Urinary bladder (tissue), 4 donors: ENCODE data around the gene EMP2. TPM values are rescaled to one million over a fixed set of nuclear protein-coding genes. Genes with fewer than 3 reads are reported as not detected.

Experiments
- DNase-seq: peaks from one replicate; pipeline ENCODE4 v3.0.0-alpha.2; 2015; ENCODE audit errors: extremely low spot score
- H3K27ac ChIP-seq: one replicate; pipeline ENCODE4 v1.5.1; 2013; ENCODE audit warnings: low read depth, mild to moderate bottlenecking, moderate library complexity
- H3K36me3 ChIP-seq: one replicate; pipeline ENCODE4 v1.6.1; 2013; ENCODE audit warnings: mild to moderate bottlenecking, moderate library complexity; ENCODE audit not compliant: insufficient read depth
- H3K4me1 ChIP-seq: one replicate; pipeline ENCODE4 v1.6.1; 2013; ENCODE audit warnings: mild to moderate bottlenecking, moderate library complexity; ENCODE audit not compliant: insufficient read depth
- H3K4me3 ChIP-seq: one replicate; pipeline ENCODE4 v1.5.1; 2013; ENCODE audit warnings: low read depth, low read length
- WGBS: extraction: QIAGEN DNeasy Blood & Tissue Kit; methylation state at CpG from one replicate; pipeline ENCODE4 v1.1.7; 2013; 5-methylcytosine and 5-hydroxymethylcytosine counted together
- polyA plus RNA-seq: library from polyadenylated mRNA; stranded (reverse); fragments of 200-250 nt; gene quantifications from one replicate; pipeline ENCODE4 v1.2.3, GENCODE V29; 2013
- total RNA-seq: library from RNA; depleted of rRNA; stranded (reverse); fragments of >200 nt; gene quantifications from one replicate; pipeline ENCODE4 v1.2.3, GENCODE V29; 2014
- donor health status: healthy with polysubstance abuse.
- donor health status: healthy.

EMP2 gene
- total and polyA plus RNA-seq, 2 donors: 41.7 to 47.3 TPM

- Histone ChIP-seq H3K27ac (no peak overlapping the region), H3K4me1 (no peaks in the 10 kb centered on the region), H3K4me3 (no peak overlapping the region), H3K36me3 (no peaks in the 10 kb centered on the region)
- no peak for DNase-seq
- WGBS: 42% methylated on average over 13 of the region's 13 CpGs
Measured at GRCh38 chr16:10601444-10602408, 21.3 kb upstream of the EMP2 start.

- DNase-seq: no peak
- H3K4me1 ChIP-seq: no peaks in the 10 kb centered on the region
- H3K4me3 ChIP-seq: no peak overlapping the region
- no peaks in the 10 kb centered on the region for H3K36me3 ChIP-seq
- no peak overlapping the region for H3K27ac ChIP-seq
- WGBS: 66% methylated on average over 12 of the region's 12 CpGs
Measured at GRCh38 chr16:10600782-10601443, 20.5 kb upstream of the EMP2 start.

GRCh38 chr16:10599626-10600025 is 19.2 kb upstream of the EMP2 start:
- 92% methylated on average over 7 of the region's 7 CpGs for WGBS
- Histone ChIP-seq H3K36me3 (no peaks in the 10 kb centered on the region), H3K27ac (no peak overlapping the region)

GRCh38 chr16:10598157-10598556 is 17.8 kb upstream of the EMP2 start:
- Histone ChIP-seq H3K4me1 (no peaks in the 10 kb centered on the region), H3K27ac (no peak overlapping the region), H3K36me3 (no peaks in the 10 kb centered on the region), H3K4me3 (no peak overlapping the region)
- no peak for DNase-seq
- 59% methylated on average over 11 of the region's 11 CpGs for WGBS

More at GRCh38 chr16:10599626-10600025, 19.2 kb upstream of the EMP2 start:
- no peak for DNase-seq
- Histone ChIP-seq H3K4me1 (no peaks in the 10 kb centered on the region), H3K4me3 (no peak overlapping the region)

DNA sequence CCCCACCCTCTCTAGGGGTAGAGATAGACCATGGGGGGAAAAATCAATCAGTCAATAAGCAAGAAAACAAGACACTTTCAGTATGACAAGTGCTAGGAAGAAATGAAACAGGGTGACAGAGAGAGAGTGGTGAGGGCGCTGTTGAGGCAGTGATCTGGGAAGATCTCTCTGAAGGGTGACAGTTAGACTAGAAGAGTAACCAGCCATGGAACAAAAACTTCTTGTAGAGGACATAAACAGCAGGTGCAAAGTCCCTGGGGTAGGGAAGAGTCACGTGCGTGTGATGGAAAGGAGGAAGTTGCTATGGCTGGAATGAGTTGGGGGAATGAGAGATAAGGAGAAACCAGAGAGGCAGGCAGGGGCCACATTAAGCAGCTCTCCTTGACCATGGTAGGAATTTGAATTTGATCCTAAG is 16.8 kb upstream of the EMP2 start:
- Histone ChIP-seq H3K4me1 (no peaks in the 10 kb centered on the region), H3K4me3 (no peak overlapping the region), H3K27ac (no peak overlapping the region), H3K36me3 (no peaks in the 10 kb centered on the region)
- 66% methylated on average over 3 of the region's 3 CpGs for WGBS
- DNase-seq: no peak

- no peak overlapping the region for H3K4me3 ChIP-seq
- no peak for DNase-seq
- no peaks in the 10 kb centered on the region for H3K4me1 ChIP-seq
- 73% methylated on average over 9 of the region's 9 CpGs for WGBS
- H3K36me3 ChIP-seq: no peaks in the 10 kb centered on the region
- H3K27ac ChIP-seq: no peak overlapping the region
Measured at GRCh38 chr16:10594312-10594950, 14.0 kb upstream of the EMP2 start.

DNA sequence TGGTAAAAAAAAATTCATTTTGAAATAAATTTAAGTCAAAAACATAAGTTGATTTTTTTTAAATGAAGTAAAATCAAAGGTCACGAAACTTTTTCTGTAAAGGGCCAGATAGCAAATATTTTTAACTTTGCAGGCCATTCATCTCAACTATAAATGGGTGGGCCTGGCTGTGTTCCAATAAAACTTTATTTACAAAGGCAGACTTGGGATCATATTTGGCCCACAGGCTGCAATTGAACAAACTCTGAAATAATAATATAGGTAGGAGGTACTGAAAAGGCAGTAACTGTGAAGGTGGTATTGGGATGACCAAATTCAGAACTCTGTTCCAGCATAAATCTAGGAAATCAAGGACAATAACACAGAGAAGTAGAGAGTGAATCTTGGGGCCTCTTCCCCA is 12.2 kb upstream of the EMP2 start:
- no peaks in the 10 kb centered on the region for H3K4me1 ChIP-seq
- 88% methylated on average over 1 of the region's 1 CpG for WGBS
- H3K4me3 ChIP-seq: no peak overlapping the region
- no peaks in the 10 kb centered on the region for H3K36me3 ChIP-seq
- no peak for DNase-seq
- no peak overlapping the region for H3K27ac ChIP-seq

GRCh38 chr16:10590342-10590741 is 9.9 kb upstream of the EMP2 start:
- 78% methylated on average over 4 of the region's 4 CpGs for WGBS
- Histone ChIP-seq H3K4me1 (no peaks in the 10 kb centered on the region), H3K27ac (no peak overlapping the region), H3K4me3 (no peak overlapping the region), H3K36me3 (no peaks in the 10 kb centered on the region)
- no peak for DNase-seq

DNA sequence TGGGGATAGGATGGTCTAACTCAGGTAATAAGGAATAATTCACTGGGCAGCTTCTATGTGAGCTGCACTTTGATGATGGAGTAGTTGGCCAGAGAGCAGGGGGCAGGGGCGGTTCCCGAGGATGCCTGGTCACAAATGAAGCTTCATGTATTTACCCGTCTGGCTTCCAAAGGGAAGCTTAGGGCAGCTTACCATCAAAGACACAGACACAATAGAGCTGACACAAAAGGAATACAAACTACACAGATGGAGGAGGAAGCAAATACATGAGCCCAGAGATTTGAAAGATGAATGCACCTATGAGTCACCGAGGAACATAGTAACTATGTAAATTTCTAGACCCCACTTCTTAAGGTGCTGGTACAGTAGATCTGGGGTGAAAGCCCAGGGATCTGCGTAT is 8.7 kb upstream of the EMP2 start:
- WGBS: 66% methylated on average over 5 of the region's 5 CpGs
- DNase-seq: no peak

GRCh38 chr16:10587622-10588021 is 7.2 kb upstream of the EMP2 start:
- no peaks in the 10 kb centered on the region for H3K4me1 ChIP-seq
- WGBS: 64% methylated on average over 2 of the region's 2 CpGs
- H3K27ac ChIP-seq: no peak overlapping the region
- H3K36me3 ChIP-seq: no peaks in the 10 kb centered on the region
- no peak for DNase-seq
- H3K4me3 ChIP-seq: no peak overlapping the region

More for the DNA sequence above, 8.7 kb upstream of the EMP2 start:
- no peaks in the 10 kb centered on the region for H3K36me3 ChIP-seq
- no peak overlapping the region for H3K27ac ChIP-seq
- no peaks in the 10 kb centered on the region for H3K4me1 ChIP-seq
- no peak overlapping the region for H3K4me3 ChIP-seq

DNA sequence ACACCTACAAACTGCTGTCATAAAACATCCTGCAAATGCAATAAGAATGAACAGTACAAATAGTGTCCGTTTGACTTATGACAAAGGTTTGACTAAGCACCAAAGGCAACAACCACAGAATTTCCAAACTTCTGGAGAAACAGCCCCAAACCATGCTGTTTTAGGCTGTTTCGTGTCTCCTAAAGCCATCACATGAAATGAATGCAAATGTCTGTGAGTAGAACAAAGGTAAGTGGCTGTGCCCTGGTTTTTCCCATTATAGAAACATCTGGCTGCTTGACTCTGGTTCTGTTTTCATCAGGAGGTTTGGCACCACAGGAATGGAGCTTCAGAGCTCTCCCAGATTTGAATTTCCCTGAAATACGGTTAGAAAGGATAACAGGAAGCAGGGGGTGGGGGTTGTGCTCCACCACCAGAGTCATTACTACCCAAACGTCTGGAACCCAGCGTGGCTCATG is 4.6 kb upstream of the EMP2 start:
- no peak overlapping the region for H3K4me3 ChIP-seq
- 48% methylated on average over 5 of the region's 5 CpGs for WGBS
- H3K27ac ChIP-seq: no peak overlapping the region
- no peaks in the 10 kb centered on the region for H3K36me3 ChIP-seq
- DNase-seq: no peak
- no peaks in the 10 kb centered on the region for H3K4me1 ChIP-seq

DNA sequence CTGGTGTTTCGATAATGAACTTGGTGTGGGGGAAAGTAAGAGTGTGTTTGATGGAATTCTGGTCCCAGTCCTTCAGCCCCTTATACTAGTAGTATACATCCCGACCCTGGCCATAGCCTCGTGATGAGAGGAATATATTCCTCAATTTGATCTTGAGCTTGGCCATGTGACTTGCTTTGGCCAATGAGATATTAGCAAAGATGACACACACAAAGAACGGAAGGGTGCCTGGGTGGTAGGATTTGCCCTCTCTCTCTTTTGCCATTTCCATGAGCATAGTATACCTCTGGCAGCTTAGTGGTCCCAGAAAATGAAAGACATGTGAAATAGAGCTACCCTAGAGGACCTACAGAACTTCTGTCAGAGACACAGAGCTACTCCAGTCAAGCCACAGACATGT is 2.9 kb upstream of the EMP2 start:
- H3K27ac ChIP-seq: no peak overlapping the region
- DNase-seq: no peak
- no peaks in the 10 kb centered on the region for H3K36me3 ChIP-seq
- 87% methylated on average over 4 of the region's 4 CpGs for WGBS
- H3K4me1 ChIP-seq: no peaks in the 10 kb centered on the region
- H3K4me3 ChIP-seq: no peak overlapping the region

DNA sequence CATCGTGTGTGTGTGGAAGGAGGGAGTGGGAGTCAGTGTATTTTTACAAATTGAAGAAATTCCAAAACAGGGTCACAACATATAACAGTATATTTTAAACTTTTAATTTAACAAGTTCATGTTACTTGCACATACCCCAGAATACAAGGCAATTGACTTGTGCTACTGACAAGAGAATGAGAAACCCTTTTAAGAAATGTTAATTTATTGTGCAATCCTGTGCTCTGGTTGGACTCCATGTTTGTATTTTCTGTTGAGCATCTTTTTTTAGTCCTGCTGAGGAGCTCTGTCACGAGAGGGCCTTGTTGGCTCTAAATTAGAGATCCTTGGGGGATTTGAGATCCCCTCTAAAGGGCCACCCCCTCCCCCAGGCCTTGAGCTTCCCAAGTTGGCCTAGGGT is 1.1 kb upstream of the EMP2 start:
- Histone ChIP-seq H3K4me1 (no peaks in the 10 kb centered on the region), H3K27ac (no peak overlapping the region), H3K4me3 (no peak overlapping the region), H3K36me3 (no peaks in the 10 kb centered on the region)
- WGBS: 45% methylated on average over 2 of the region's 2 CpGs
- no peak for DNase-seq
